KG1 (cell line): ENCODE measurements around the gene TMEM138.

ENCODE experiments used
- DNase-seq: peaks from one replicate; lab custom pipeline; 2025; lab: John Stamatoyannopoulos, UW

TMEM138 gene

DNA sequence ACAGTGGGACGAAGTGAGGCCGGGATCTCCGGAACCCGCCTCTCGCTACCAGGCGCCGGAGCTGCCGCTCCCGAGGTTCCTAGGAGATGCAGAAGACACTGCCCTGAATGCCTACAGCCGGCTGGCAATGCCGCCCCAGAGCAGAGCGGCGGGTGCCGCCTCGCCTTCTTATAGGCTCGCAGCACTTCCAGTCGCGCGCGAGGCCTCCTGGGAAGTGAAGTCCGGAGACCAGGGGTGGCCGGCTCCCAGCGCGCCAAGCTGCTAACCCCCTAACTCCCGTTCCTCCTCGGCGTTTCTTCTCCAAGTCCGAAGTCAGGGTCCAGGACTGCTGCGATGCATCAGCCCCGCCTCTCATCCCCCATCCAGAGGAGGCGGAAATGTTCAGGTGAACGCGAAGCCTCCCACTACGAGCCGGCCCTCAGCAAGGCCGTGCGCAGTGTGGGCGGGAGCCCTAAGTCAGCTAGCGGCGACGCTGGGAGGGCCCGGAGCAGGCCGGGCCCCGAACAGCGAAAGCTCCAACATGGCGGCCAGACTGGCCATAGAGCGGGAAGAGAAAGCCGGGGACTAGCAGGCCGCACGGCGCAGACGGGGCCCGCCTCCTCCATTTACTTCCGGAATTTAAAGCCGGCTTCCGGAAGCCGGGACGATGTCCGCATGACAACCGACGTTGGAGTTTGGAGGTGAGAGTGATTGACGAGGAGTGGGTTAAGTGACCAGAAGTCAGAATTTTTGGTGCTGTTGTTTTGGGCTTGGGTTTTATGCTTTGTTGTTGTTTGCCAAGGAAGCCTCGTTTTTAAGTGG is at the start of gene TMEM138, which contains the start of gene CYB561A3:
TSS of gene TMEM138 (plus strand) at position 634 of the 801 bp plus-strand sequence. CDS start 2,017 bp downstream, outside the sequence.
TSS of gene CYB561A3 (minus strand) at position 142 of the 801 bp plus-strand sequence. CDS start 5,169 bp downstream, outside the sequence.
- peak; percentile 99 for DNase-seq

- DNase-seq, result no peak
Measured at GRCh38 chr11:61315260-61315659, 46.9 kb upstream of the TMEM138 start.

- no peak for DNase-seq
Measured at GRCh38 chr11:61325649-61326414, 36.3 kb upstream of the TMEM138 start.

DNA sequence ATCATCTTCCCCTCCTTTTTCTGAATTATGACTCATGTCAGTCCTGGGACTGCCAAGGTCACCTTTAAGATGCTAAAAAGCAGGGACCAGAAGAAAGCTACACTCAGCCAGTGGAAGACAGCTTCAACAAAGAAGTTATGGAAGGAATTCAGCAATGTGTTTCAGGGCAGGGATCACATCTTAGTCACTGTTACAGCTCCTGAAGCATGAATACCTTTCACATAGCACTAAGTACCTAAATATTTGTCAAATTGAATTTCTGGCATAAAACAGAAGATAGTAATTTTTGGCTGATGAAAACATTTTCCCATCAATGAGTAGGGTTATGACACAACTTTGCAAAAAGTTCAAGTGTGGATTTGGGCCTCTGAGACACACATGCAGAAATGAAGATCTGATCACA is 34.5 kb upstream of the TMEM138 start:
- DNase-seq, result no peak

DNA sequence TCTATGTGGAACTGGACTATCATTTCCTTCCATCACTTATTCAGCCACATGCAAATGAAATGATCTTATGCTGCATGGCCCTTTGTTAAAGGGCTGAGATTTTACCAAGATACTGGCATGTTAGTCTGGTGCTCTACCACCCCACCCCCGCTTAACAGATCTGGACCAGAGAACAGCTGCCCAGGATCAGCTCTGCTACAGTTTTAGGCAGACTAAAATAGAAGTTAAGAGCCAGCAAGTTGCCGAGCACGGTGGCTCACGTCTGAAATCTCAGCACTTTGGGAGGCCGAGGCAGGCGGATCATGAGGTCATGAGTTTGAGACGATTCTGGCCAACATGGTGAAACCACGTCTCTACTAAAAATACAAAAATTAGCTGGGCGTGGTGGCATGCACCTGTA is 33.8 kb upstream of the TMEM138 start:
- DNase-seq, result no peak

DNA sequence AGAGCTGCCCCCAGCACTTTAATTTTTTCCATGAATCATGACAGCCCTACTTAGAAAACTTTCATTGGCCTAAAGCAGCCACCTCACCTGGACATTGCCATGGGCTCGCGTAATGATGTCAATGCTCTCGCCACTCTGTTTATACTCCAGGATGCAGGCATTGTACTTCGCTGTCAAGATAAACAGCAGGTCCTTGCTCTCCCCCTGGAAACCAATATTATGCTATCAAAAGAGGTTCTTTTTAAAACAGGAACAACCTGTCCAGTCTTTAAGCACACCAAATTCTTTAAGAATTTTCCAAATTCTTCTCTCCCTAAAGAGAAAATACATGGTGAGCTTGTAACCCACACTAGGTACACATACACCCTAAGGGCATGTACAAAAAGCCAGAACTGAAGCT is 32.3 kb upstream of the TMEM138 start:
- DNase-seq, result no peak

- no peak for DNase-seq
Measured at GRCh38 chr11:61331651-61332050, 30.5 kb upstream of the TMEM138 start.

- DNase-seq, result no peak
Measured at GRCh38 chr11:61332281-61332796, 29.8 kb upstream of the TMEM138 start.

DNA sequence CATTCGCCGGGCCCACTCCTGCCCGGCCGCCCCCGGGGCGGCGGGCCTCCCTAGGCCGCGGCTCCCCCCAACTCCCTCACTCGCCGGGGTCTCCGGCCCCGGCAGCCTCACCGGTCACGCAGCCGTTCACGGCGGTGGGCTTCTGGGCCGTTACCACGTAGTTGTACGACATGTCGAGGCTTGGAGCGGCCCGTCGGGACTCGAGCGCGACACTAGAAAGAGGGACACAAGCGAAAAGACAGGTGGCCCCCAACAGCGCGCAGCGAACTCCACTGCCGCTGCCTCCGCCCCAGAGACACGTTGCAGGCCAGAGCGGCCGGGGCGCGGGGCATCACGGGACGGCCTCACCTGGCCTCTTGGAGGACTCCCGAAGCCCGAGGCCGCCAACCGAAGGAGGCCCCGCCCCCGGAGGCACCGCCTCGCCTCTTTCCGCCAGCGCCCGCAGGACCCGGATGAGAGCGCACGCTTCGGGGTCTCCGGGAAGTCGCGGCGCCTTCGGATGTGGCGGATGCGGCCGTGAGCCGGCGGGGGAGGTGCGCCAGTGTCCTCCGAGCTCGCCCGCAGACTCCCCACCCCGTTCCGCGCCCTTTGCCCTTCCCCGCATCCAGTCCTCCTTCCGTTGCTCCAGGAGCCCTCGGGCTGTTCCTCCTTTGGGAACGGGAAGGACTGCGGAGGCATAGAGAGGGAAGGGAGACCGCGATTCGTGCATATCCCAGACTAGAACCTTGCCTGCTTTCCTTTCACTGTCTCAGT is 29.2 kb upstream of the TMEM138 start, which contains the start of the genes DDB1 and TKFC:
TSS of gene DDB1 (minus strand) at position 309 of the 753 bp plus-strand sequence. CDS start at position 172, 137 bp downstream.
TSS of gene TKFC (plus strand) at position 432 of the 753 bp plus-strand sequence. CDS start 1,501 bp downstream, outside the sequence.
- DNase-seq, result peak; percentile 99

GRCh38 chr11:61333550-61334433 is 28.4 kb upstream of the TMEM138 start:
- peak; percentile 81 for DNase-seq

- no peak for DNase-seq
Measured at GRCh38 chr11:61334434-61335354, 27.5 kb upstream of the TMEM138 start.

- DNase-seq, result no peak
Measured at GRCh38 chr11:61335355-61335710, 26.8 kb upstream of the TMEM138 start.

DNA sequence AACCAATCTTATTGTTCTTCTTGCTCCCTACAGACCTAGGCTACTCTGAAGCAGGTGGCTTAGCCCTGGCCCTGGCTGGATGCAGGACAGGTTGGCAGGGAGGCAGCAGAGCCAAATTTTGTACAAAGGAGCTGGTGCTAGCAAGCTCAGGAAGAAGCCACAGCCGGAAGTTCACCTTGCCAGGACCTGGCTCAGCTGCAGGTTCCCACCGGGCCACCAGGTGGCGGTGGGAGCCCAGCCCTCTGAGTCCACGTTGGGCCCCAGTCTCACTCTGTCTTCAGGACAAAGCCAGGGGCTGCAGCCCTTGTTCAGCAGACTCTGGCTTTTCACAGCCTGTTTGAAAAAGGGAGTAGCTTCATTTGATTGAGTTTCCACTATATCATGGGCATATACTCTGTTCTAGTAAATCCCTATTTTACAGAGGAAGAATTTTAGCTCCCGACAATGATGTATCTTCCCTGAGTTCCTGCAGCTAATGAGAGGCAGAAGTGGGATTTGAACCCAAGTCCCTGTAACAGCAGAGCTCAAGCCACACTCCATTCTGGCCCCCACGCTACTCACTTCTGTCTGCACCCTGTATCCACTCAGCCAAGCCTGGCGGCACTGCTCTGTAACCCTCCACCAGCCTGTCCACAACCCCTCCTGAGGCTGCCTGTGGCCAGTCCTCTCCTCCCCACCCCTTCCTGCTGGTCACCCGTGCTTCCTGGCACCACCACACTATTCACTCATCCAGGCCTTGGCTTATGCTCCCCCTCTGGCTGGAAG is 25.8 kb upstream of the TMEM138 start:
- DNase-seq, result peak; percentile 72

- no peak for DNase-seq
Measured at GRCh38 chr11:61337706-61338470, 24.3 kb upstream of the TMEM138 start.

DNA sequence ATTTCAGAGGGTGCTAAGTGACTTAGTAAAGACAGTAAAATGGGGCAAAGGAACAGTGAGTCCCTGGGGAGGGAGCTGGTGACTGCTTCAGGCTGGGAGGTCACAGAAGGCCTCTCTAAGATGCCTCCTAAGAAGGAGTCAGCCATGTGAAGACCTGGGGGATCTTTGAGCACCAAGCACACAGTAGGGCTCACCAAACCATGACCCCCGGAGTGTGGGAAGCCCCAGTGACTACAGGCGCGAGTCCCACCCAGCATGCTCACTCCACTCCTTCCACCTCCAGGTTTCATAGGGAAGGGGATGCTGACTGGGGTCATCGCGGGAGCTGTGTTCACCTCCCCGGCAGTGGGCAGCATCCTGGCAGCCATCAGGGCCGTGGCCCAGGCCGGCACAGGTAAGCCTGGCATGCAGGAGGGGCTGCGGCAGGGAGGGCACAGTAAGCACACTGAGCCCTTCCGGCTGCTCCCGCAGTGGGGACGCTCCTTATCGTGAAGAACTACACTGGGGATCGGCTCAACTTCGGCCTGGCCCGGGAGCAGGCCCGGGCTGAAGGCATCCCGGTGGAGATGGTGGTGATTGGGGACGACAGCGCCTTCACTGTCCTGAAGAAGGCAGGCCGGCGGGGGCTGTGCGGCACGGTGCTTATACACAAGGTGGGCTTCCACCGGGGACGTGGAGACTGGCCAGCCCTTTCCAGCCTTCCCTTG is 23.2 kb upstream of the TMEM138 start:
- DNase-seq, result no peak

DNA sequence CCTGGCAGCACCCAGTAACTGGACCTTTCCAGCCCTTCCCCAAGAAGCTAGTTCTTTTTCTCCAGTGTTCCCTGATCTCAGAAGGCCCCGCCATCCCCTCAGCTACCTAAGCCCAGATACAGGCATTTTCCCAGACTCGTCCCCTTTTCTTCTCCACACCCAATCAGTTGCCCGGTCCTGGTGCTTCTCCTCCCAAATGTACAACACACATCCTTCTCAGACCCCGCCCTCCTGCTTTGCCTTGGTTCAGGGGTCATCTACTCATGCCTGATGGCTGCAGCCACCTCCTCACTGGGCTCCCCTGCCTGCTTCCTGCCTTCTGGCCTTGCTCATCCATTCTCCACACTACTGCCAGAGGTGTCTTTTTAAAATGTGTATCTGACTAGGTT is 22.7 kb upstream of the TMEM138 start:
- DNase-seq, result no peak

GRCh38 chr11:61340979-61341378 is 21.2 kb upstream of the TMEM138 start:
- DNase-seq, result no peak

- no peak for DNase-seq
Measured at GRCh38 chr11:61341706-61342105, 20.5 kb upstream of the TMEM138 start.
